Stomach (tissue), 4 donors: ENCODE results near the gene SCIMP.

ENCODE experiments used
- CTCF ChIP-seq, 7 experiments: fragments of 450-650 bp in 4 of 7; fragments of 200-600 bp in 3 of 7; sonication (generic) in 3 of 7; IDR thresholded peaks; one replicate each; pipeline ENCODE4 v1.5.1; 2016 to 2019; ENCODE audit warnings: antibody characterized with exemption in 7 of 7, control low read depth in 2 of 7, mild to moderate bottlenecking in 1 of 7
- POLR2AphosphoS5 ChIP-seq, 3 donors: sonication (generic); formaldehyde crosslinking; IDR thresholded peaks; one replicate each; pipeline ENCODE4 v1.6.1; 2016; ENCODE audit warnings: antibody characterized with exemption in 3 of 3

- TF ChIP-seq CTCF (IDR thresholded peaks at IDR 0.05) (peak in 1 of 7 experiments; percentile 5), POLR2AphosphoS5 (IDR thresholded peaks at IDR 0.05) (no peak)
These were observed 7.4 kb upstream of the SCIMP start for GRCh38 chr17:5241861-5242671.
